22Rv1 (cell line): Measurements from ENCODE around the gene ADAP1.
"Not testable (repeated sequence)": the region's sequence is repeated elsewhere in the genome, so short reads cannot be mapped to it uniquely, and the experiment has no call there.

ENCODE experiments used
- H3K27ac ChIP-seq: fragments of 450-650 bp; 2 replicates; pipeline ENCODE4 v1.5.1; 2017
- ZFX ChIP-seq: fragments of 450-650 bp; IDR thresholded peaks from 2 replicates; pipeline ENCODE4 v1.6.1; 2017; ENCODE audit warnings: antibody characterized with exemption, borderline replicate concordance
- TF ChIP-seq, protein P1 (sequence below): fragments of 450-650 bp; IDR thresholded peaks from 2 replicates; pipeline ENCODE4 v1.5.1; 2017; ENCODE audit warnings: mild to moderate bottlenecking

ADAP1 gene

GRCh38 chr7:962401-963081, 8.1 kb upstream of the ADAP1 start:
- H3K27ac ChIP-seq: no peak overlapping the region
- TF ChIP-seq ZFX: no peak
- TF ChIP-seq, protein P1, sequence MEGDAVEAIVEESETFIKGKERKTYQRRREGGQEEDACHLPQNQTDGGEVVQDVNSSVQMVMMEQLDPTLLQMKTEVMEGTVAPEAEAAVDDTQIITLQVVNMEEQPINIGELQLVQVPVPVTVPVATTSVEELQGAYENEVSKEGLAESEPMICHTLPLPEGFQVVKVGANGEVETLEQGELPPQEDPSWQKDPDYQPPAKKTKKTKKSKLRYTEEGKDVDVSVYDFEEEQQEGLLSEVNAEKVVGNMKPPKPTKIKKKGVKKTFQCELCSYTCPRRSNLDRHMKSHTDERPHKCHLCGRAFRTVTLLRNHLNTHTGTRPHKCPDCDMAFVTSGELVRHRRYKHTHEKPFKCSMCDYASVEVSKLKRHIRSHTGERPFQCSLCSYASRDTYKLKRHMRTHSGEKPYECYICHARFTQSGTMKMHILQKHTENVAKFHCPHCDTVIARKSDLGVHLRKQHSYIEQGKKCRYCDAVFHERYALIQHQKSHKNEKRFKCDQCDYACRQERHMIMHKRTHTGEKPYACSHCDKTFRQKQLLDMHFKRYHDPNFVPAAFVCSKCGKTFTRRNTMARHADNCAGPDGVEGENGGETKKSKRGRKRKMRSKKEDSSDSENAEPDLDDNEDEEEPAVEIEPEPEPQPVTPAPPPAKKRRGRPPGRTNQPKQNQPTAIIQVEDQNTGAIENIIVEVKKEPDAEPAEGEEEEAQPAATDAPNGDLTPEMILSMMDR: no peak

DNA sequence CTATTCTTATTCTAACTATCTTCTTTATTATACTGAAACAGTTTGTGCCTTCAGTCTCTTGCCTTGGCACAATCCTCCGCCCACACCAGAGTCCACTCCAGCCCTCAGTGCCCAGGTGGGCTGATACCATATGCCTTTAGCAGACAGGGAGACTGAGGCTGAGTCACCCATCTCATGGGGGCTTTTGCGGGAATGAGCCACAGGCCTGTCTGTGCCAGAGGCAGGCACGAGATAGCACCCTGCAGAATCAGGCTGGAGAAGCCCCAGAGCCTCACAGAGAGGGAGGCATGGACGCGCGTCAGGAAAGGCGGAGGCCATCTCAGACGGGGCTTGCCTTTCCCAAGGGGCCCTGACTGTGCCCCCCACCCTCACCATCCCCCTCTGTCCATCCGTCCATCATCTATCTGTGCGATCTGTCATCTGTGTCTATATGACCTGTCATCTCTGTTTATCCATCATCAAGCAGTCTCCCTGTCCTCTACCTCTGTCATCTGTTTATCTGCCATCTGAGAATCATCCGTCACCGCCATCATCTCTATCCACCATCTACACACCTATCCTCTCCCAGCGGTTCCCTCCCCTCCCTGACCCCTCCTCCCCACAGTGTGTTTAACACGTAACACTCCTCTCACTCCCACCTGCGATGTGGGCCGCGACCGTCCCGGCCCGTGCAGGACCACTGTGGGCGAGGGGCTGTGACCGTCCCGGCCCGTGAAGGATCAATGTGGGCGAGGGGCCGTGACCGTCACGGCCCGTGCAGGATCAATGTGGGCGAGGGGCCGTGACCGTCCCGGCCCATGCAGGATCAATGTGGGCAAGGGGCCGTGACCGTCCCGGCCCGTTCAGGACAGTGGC, 7.3 kb upstream of the ADAP1 start:
- H3K27ac ChIP-seq: no peak overlapping the region
- TF ChIP-seq, protein P1: no peak
- TF ChIP-seq ZFX: no peak

GRCh38 chr7:960972-961371, 6.5 kb upstream of the ADAP1 start:
- not testable (repeated sequence) for H3K27ac ChIP-seq

- no peak for TF ChIP-seq ZFX
- TF ChIP-seq, protein P1: no peak
- no peak overlapping the region for H3K27ac ChIP-seq
These were observed 5.9 kb upstream of the ADAP1 start for GRCh38 chr7:960269-960871.

DNA sequence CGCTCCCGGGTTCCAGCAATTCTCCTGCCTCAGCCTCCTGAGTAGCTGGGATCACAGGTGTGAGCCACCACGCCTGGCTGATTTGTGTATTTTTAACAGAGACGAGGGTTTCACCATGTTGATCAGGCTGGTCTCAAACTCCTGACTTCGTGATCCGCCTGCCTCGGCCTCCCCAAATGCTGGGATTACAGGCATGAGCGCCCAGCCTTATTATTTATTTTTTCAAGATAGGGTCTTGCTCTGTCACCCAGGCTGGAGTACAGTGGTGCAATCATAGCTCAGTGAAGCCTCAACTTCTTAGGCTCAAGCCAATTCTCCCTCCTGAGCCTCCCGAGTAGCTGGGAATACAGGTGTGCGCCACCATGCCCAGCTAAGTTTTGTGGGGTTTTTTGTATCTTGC, 5.3 kb upstream of the ADAP1 start:
- not testable (repeated sequence) for H3K27ac ChIP-seq

DNA sequence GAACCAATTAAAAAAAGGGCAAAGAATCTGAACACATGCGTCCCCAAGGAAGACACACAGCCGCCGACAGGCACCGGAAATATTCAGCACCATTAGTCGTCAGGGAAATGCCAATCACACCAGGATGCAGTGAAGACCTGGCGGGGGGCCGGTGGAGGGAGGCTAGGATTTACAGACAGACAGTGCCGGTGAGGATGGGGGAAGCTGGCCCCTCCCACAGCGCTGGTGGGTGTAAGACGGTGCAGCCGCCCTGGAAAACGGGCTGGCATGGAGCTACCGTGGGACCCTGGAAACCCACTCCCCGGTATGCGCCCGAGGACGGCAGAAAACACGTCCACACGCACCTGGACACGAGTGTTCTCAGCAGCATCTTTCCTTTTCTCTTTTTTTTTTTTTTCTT, 4.8 kb upstream of the ADAP1 start:
- TF ChIP-seq, protein P1: no peak
- H3K27ac ChIP-seq: no peak overlapping the region

DNA sequence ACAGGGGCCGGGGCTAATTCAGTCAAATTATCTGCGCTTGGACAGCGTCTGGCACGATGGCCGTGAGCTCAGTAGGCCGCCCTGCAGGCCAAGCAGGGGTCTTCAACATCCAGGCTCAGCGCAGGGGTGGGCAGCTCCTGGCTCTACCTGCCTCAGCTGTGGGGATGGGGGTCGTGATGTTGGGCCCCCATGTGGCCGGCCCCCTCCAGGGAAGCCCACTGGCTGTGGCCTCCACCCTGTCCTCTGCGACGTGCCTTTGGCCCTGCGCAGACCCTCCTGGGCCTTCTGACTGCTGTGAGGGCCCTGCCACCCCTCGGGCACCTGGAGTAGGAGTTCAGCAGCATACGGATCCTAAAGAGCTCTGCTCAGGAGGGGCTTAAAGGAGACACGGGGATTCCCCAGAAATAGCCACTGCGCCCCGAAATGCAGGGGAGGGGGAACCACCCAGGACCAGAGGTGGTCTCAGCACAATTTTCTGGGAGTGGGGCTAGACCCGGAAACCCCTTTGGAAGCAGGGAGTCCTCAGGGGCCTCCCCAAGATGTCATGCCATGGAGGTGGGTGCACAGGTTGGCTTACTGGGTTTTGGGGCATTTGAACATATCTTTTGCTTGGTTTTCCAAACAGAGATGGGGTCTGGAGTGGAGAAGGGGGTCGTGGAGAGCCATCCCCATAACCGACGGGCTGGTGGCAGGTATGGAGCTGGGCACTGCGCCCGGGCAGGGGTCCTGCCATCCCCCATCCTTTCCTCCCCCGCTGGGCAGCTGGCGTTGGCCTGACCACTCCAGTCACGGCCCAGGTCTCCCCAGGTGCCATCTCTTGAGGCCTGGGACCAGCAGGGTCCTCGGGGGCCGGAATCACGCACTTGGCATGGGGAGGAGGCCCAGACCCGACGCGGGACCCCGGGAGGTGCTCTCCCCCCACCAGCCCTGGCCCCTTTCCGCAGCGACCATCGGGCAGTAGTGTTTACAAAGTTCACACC, 4.0 kb upstream of the ADAP1 start:
- TF ChIP-seq ZFX: no peak
- TF ChIP-seq, protein P1: no peak
- no peak overlapping the region for H3K27ac ChIP-seq
